ENCODE data around the gene CT45A1.

DNA sequence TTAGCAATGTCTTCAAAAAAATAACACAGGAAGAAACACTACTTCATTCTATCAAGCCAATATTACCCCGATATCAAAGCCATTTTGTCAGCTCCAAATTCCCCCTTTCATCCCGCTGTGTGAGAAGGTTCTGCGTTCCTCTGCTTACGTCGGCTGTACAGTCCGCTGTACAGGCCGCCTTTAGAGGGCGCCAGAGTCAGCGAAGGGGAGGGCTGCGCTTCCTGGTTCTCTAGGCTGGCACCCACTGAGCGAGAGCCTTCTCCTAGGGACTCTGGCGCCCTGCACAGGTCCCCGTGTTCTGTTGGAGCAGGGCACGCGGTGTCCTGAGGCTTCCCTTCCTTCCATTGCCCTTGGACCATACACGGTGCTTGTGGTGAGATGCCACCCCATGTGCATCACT is 25.3 kb upstream of the CT45A1 start:
- no peak for TF ChIP-seq NR2C2 (CRISPR knock-in tag; IDR thresholded peaks at IDR 0.05)
- TF ChIP-seq, protein P1, sequence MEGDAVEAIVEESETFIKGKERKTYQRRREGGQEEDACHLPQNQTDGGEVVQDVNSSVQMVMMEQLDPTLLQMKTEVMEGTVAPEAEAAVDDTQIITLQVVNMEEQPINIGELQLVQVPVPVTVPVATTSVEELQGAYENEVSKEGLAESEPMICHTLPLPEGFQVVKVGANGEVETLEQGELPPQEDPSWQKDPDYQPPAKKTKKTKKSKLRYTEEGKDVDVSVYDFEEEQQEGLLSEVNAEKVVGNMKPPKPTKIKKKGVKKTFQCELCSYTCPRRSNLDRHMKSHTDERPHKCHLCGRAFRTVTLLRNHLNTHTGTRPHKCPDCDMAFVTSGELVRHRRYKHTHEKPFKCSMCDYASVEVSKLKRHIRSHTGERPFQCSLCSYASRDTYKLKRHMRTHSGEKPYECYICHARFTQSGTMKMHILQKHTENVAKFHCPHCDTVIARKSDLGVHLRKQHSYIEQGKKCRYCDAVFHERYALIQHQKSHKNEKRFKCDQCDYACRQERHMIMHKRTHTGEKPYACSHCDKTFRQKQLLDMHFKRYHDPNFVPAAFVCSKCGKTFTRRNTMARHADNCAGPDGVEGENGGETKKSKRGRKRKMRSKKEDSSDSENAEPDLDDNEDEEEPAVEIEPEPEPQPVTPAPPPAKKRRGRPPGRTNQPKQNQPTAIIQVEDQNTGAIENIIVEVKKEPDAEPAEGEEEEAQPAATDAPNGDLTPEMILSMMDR (IDR thresholded peaks at IDR 0.05), result no peak
- TF ChIP-seq SMAD4 (CRISPR knock-in tag; IDR thresholded peaks at IDR 0.05), result no peak
- no peak for TF ChIP-seq ELF4 (CRISPR knock-in tag; IDR thresholded peaks at IDR 0.05; ENCODE audit: low read depth)
- TF ChIP-seq, protein P2, sequence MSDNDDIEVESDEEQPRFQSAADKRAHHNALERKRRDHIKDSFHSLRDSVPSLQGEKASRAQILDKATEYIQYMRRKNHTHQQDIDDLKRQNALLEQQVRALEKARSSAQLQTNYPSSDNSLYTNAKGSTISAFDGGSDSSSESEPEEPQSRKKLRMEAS (CRISPR knock-in tag; IDR thresholded peaks at IDR 0.05), result no peak
- TF ChIP-seq, protein P3, sequence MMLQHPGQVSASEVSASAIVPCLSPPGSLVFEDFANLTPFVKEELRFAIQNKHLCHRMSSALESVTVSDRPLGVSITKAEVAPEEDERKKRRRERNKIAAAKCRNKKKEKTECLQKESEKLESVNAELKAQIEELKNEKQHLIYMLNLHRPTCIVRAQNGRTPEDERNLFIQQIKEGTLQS (CRISPR knock-in tag; conservative IDR thresholded peaks at IDR 0.05), result no peak
- TF ChIP-seq ETV6 (CRISPR knock-in tag; IDR thresholded peaks at IDR 0.05), result no peak
- TF ChIP-seq, protein P4, sequence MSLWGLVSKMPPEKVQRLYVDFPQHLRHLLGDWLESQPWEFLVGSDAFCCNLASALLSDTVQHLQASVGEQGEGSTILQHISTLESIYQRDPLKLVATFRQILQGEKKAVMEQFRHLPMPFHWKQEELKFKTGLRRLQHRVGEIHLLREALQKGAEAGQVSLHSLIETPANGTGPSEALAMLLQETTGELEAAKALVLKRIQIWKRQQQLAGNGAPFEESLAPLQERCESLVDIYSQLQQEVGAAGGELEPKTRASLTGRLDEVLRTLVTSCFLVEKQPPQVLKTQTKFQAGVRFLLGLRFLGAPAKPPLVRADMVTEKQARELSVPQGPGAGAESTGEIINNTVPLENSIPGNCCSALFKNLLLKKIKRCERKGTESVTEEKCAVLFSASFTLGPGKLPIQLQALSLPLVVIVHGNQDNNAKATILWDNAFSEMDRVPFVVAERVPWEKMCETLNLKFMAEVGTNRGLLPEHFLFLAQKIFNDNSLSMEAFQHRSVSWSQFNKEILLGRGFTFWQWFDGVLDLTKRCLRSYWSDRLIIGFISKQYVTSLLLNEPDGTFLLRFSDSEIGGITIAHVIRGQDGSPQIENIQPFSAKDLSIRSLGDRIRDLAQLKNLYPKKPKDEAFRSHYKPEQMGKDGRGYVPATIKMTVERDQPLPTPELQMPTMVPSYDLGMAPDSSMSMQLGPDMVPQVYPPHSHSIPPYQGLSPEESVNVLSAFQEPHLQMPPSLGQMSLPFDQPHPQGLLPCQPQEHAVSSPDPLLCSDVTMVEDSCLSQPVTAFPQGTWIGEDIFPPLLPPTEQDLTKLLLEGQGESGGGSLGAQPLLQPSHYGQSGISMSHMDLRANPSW (CRISPR knock-in tag; conservative IDR thresholded peaks at IDR 0.05; ENCODE audit: low read depth), result no peak
- no peak for TF ChIP-seq CREB1 (CRISPR knock-in tag; IDR thresholded peaks at IDR 0.05)
- no peak for TF ChIP-seq ZNF423 (CRISPR knock-in tag; IDR thresholded peaks at IDR 0.05)
- TF ChIP-seq, protein P5, sequence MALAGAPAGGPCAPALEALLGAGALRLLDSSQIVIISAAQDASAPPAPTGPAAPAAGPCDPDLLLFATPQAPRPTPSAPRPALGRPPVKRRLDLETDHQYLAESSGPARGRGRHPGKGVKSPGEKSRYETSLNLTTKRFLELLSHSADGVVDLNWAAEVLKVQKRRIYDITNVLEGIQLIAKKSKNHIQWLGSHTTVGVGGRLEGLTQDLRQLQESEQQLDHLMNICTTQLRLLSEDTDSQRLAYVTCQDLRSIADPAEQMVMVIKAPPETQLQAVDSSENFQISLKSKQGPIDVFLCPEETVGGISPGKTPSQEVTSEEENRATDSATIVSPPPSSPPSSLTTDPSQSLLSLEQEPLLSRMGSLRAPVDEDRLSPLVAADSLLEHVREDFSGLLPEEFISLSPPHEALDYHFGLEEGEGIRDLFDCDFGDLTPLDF (CRISPR knock-in tag; IDR thresholded peaks at IDR 0.05), result no peak
